ENCODE measurements around the gene MLEC.

DNA sequence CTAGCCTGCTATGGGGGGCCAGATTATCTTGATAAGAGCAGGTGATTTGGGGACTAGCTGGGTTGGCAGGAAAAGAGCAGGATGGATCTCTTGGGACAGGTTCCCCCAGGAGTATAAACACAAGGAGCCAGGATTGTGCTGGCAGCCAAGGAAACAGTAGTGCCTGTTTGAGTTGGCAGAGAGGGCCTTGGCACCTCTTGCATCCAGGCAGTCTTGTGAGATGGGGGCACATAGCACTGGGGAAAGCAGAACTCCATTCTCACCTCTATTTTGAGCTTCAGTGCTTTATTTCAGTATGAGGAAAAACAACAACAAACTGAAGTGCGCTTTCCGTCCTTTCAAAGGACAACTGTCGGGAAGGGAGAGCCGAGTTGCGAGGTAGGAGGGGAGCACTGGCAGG is 13.9 kb downstream of the MLEC start:
- no peak for TF ChIP-seq EZH2 (IDR thresholded peaks at IDR 0.05; ENCODE audit: borderline replicate concordance, low read depth, low read length, severe bottlenecking)
- TF ChIP-seq, protein P1, sequence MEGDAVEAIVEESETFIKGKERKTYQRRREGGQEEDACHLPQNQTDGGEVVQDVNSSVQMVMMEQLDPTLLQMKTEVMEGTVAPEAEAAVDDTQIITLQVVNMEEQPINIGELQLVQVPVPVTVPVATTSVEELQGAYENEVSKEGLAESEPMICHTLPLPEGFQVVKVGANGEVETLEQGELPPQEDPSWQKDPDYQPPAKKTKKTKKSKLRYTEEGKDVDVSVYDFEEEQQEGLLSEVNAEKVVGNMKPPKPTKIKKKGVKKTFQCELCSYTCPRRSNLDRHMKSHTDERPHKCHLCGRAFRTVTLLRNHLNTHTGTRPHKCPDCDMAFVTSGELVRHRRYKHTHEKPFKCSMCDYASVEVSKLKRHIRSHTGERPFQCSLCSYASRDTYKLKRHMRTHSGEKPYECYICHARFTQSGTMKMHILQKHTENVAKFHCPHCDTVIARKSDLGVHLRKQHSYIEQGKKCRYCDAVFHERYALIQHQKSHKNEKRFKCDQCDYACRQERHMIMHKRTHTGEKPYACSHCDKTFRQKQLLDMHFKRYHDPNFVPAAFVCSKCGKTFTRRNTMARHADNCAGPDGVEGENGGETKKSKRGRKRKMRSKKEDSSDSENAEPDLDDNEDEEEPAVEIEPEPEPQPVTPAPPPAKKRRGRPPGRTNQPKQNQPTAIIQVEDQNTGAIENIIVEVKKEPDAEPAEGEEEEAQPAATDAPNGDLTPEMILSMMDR (IDR thresholded peaks at IDR 0.05; ENCODE audit: borderline replicate concordance, extremely low read depth, low read length, poor library complexity, severe bottlenecking): no peak
